Measurements from ENCODE around the gene PSMD3.

DNA sequence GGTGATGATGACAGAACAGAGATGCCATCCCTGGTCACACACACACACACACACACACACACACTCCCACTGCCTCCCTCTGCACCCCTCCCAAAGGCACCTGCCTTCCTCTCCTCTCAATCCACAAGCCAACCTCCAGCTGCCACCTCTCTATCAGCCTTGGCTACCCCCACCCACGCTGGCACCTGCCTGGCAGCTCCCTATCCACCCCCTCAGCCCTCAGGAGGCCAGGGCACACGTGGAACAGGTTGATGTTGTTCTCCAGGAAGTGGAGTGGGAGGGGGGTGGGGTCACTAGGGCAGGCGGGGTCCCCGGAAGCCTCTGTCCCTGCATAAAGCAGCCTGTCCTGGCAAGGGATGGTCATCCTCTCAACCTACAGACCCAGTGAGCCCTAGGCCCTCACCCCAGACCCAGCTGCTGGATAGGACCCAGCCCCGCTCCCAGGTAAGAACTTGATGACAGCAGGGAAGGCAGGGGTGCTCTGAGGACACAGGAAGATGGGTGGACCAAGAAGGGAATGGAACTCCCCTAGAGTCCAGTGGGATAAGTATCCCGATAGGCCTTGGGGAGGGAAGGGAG lies 17.9 kb upstream of the PSMD3 start, which contains the start of gene GSDMA:
- TF ChIP-seq, protein P1, sequence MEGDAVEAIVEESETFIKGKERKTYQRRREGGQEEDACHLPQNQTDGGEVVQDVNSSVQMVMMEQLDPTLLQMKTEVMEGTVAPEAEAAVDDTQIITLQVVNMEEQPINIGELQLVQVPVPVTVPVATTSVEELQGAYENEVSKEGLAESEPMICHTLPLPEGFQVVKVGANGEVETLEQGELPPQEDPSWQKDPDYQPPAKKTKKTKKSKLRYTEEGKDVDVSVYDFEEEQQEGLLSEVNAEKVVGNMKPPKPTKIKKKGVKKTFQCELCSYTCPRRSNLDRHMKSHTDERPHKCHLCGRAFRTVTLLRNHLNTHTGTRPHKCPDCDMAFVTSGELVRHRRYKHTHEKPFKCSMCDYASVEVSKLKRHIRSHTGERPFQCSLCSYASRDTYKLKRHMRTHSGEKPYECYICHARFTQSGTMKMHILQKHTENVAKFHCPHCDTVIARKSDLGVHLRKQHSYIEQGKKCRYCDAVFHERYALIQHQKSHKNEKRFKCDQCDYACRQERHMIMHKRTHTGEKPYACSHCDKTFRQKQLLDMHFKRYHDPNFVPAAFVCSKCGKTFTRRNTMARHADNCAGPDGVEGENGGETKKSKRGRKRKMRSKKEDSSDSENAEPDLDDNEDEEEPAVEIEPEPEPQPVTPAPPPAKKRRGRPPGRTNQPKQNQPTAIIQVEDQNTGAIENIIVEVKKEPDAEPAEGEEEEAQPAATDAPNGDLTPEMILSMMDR (IDR thresholded peaks at IDR 0.05; ENCODE audit: low read depth, low read length, missing input control), result no peak
- TF ChIP-seq NR2F2 (IDR thresholded peaks at IDR 0.05), result no peak
- TF ChIP-seq TAF1 (conservative IDR thresholded peaks at IDR 0.05), result no peak
- TF ChIP-seq RAD21 (IDR thresholded peaks at IDR 0.05), result no peak
- TF ChIP-seq FOXA2 (IDR thresholded peaks at IDR 0.05), result no peak
- TF ChIP-seq, protein P2, sequence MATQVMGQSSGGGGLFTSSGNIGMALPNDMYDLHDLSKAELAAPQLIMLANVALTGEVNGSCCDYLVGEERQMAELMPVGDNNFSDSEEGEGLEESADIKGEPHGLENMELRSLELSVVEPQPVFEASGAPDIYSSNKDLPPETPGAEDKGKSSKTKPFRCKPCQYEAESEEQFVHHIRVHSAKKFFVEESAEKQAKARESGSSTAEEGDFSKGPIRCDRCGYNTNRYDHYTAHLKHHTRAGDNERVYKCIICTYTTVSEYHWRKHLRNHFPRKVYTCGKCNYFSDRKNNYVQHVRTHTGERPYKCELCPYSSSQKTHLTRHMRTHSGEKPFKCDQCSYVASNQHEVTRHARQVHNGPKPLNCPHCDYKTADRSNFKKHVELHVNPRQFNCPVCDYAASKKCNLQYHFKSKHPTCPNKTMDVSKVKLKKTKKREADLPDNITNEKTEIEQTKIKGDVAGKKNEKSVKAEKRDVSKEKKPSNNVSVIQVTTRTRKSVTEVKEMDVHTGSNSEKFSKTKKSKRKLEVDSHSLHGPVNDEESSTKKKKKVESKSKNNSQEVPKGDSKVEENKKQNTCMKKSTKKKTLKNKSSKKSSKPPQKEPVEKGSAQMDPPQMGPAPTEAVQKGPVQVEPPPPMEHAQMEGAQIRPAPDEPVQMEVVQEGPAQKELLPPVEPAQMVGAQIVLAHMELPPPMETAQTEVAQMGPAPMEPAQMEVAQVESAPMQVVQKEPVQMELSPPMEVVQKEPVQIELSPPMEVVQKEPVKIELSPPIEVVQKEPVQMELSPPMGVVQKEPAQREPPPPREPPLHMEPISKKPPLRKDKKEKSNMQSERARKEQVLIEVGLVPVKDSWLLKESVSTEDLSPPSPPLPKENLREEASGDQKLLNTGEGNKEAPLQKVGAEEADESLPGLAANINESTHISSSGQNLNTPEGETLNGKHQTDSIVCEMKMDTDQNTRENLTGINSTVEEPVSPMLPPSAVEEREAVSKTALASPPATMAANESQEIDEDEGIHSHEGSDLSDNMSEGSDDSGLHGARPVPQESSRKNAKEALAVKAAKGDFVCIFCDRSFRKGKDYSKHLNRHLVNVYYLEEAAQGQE (IDR thresholded peaks at IDR 0.05), result no peak
- TF ChIP-seq YY1 (IDR thresholded peaks at IDR 0.05), result no peak
- TF ChIP-seq SP1 (IDR thresholded peaks at IDR 0.05), result no peak
- no peak for TF ChIP-seq JUND (IDR thresholded peaks at IDR 0.05)
- TF ChIP-seq, protein P3, sequence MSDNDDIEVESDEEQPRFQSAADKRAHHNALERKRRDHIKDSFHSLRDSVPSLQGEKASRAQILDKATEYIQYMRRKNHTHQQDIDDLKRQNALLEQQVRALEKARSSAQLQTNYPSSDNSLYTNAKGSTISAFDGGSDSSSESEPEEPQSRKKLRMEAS (IDR thresholded peaks at IDR 0.05), result no peak
- no peak for TF ChIP-seq FOXA1 (IDR thresholded peaks at IDR 0.05)
- TF ChIP-seq EGR1 (IDR thresholded peaks at IDR 0.05; ENCODE audit: low read depth in 2 of 2), result no peak
